K562 (cell line): Measurements from ENCODE around the gene STT3A.

Source experiments
- CHD2 ChIP-seq: IDR thresholded peaks from 2 replicates; pipeline ENCODE4 v1.6.1; 2011; ENCODE audit warnings: low read depth, low read length
- DPF2 ChIP-seq: fragments of 450-650 bp; IDR thresholded peaks from 2 replicates; pipeline ENCODE4 v1.6.1; 2016
- EP300 ChIP-seq: IDR thresholded peaks from 2 replicates; pipeline ENCODE4 v1.6.1; 2012; ENCODE audit warnings: low read length, improper control_type of control experiment
- NCOA6 ChIP-seq: fragments of 450-650 bp; IDR thresholded peaks from 2 replicates; pipeline ENCODE4 v1.6.1; 2017; ENCODE audit warnings: mild to moderate bottlenecking
- PTBP1 ChIP-seq: fragments of 200-400 bp; formaldehyde crosslinking; IDR thresholded peaks from 2 replicates; pipeline ENCODE4 v1.6.1; 2017; ENCODE audit warnings: low read depth, low read length
- SUPT5H ChIP-seq: fragments of 450-650 bp; IDR thresholded peaks from 2 replicates; pipeline ENCODE4 v1.6.1; 2016
- TCF7L2 ChIP-seq: fragments of 150-350 bp; IDR thresholded peaks from 2 replicates; pipeline ENCODE4 v1.6.1; 2016; ENCODE audit warnings: low read depth, mild to moderate bottlenecking, low read length, moderate library complexity
- THAP12 ChIP-seq: fragments of 250-450 bp; sonication (Bioruptor Pico); IDR thresholded peaks from 2 replicates; pipeline ENCODE4 v1.9.0; 2021; ENCODE audit warnings: mild to moderate bottlenecking, inconsistent platforms
- YBX1 ChIP-seq: fragments of 450-650 bp; IDR thresholded peaks from 2 replicates; pipeline ENCODE4 v1.7.1; 2016; ENCODE audit warnings: mild to moderate bottlenecking
- ZNF282 ChIP-seq: sonication (generic); formaldehyde crosslinking; IDR thresholded peaks from 2 replicates; pipeline ENCODE4 v1.8.1; 2023; ENCODE audit warnings: missing genetic modification reagents

DNA sequence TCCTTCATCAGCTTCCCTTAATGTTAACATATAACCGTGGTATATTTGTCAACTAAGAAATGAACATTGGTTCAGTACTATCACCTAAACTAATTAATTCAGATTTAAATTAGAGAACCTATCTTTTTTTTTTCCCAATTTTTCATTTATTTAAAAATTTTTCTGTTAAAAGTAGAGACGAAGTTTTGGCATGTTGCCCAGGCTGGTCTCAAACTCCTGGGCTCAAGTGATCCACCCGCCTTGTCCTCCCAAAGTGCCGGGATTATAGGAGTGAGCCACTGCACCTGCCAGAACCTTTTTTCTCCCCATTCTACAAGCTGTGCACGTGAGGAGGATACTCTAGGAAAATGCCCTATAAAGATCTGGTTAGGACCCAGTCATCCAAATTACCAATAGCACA is 19.7 kb upstream of the STT3A start:
- TF ChIP-seq ZNF282 (CRISPR knock-in tag): no peak
- no peak for TF ChIP-seq SUPT5H
- no peak for TF ChIP-seq EP300
- no peak for TF ChIP-seq YBX1
- TF ChIP-seq CHD2: no peak
- TF ChIP-seq THAP12 (CRISPR knock-in tag): no peak
- no peak for TF ChIP-seq DPF2
- TF ChIP-seq TCF7L2: no peak
- TF ChIP-seq PTBP1: no peak
- TF ChIP-seq NCOA6: no peak
